Lower leg skin (tissue), 4 donors: ENCODE results near the gene VPS16. TPM values are rescaled to one million over a fixed set of nuclear protein-coding genes. Genes with fewer than 3 reads are reported as not detected.

Source experiments
- DNase-seq, 2 donors: peaks; one replicate each; pipeline ENCODE4 v3.0.0-alpha.2; 2019; ENCODE audit warnings: low spot score in 2 of 2
- H3K4me3 ChIP-seq: fragments of 200-600 bp; sonication (generic); 2 replicates; pipeline ENCODE4 v1.5.1; 2017; ENCODE audit warnings: mild to moderate bottlenecking, low read depth; ENCODE audit not compliant: poor library complexity, severe bottlenecking
- POLR2A ChIP-seq, 2 donors: fragments of 450-650 bp; IDR thresholded peaks; one replicate each; pipeline ENCODE4 v1.6.1; 2016 to 2017; ENCODE audit warnings: antibody characterized with exemption in 2 of 2, mild to moderate bottlenecking in 1 of 2, moderate library complexity in 1 of 2
- WGBS, 2 donors: methylation state at CpG; one replicate each; pipeline ENCODE4 v1.1.5; 2018; 5-methylcytosine and 5-hydroxymethylcytosine counted together
- intact Hi-C: fragments of 100-400 bp; cut with DNase I; formaldehyde crosslinking; loops from one replicate; pipeline ENCODE4 v1.15.0; 2023; ENCODE audit warnings: low total_unique reads
- total RNA-seq, 4 donors: library from RNA; depleted of rRNA; stranded (reverse); fragments of >200 nt; gene quantifications; one replicate each; pipeline ENCODE4 v1.1.0, GENCODE V29; 2016
- TF ChIP-seq, protein P1 (sequence below), 3 donors: fragments of 450-650 bp; IDR thresholded peaks; one replicate each; pipeline ENCODE4 v1.5.1; 2016; ENCODE audit warnings: antibody characterized with exemption in 3 of 3, mild to moderate bottlenecking in 3 of 3, moderate library complexity in 2 of 3

VPS16 gene
- total RNA-seq, 4 donors from 2014 or later: 34.9 to 39.2 (median 37.7) TPM

DNA sequence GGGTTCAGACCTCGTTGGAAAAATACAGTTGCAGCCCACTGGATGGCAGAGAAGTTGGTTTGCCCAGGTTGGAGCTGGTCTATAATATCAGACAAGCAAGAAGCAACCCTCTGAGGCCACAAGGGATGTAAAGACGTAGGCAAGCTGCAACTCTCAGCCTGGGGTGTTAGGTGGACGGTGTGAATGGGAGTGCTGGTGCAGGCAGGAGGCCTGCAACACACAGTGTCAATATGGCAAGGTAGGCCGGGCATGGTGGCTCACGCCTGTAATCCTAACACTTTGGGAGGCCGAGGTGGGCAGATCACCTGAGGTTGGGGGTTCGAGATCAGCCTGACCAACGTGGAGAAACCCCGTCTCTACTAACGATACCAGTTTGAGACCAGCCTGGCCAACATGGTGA lies 10.5 kb downstream of the VPS16 start:
- 88 to 93% methylated on average over 10 of the region's 10 CpGs for WGBS, 2 donors
- peak in 1 of 2 donors; percentile 29 for DNase-seq
- intact Hi-C loops: no loop called here

GRCh38 chr20:2858591-2858990 lies 18.0 kb downstream of the VPS16 start:
- no peak for DNase-seq
- no peak overlapping the region for H3K4me3 ChIP-seq
- intact Hi-C loops: no loop called here
- TF ChIP-seq, protein P1, sequence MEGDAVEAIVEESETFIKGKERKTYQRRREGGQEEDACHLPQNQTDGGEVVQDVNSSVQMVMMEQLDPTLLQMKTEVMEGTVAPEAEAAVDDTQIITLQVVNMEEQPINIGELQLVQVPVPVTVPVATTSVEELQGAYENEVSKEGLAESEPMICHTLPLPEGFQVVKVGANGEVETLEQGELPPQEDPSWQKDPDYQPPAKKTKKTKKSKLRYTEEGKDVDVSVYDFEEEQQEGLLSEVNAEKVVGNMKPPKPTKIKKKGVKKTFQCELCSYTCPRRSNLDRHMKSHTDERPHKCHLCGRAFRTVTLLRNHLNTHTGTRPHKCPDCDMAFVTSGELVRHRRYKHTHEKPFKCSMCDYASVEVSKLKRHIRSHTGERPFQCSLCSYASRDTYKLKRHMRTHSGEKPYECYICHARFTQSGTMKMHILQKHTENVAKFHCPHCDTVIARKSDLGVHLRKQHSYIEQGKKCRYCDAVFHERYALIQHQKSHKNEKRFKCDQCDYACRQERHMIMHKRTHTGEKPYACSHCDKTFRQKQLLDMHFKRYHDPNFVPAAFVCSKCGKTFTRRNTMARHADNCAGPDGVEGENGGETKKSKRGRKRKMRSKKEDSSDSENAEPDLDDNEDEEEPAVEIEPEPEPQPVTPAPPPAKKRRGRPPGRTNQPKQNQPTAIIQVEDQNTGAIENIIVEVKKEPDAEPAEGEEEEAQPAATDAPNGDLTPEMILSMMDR (IDR thresholded peaks at IDR 0.05): no peak
- no peak for TF ChIP-seq POLR2A (IDR thresholded peaks at IDR 0.05)
- WGBS, 2 donors: 75 to 76% methylated on average over 2 of the region's 2 CpGs

More for the DNA sequence above, 10.5 kb downstream of the VPS16 start:
- H3K4me3 ChIP-seq: no peak overlapping the region
- no peak for TF ChIP-seq POLR2A (IDR thresholded peaks at IDR 0.05)
- TF ChIP-seq, protein P1 (IDR thresholded peaks at IDR 0.05): no peak

DNA sequence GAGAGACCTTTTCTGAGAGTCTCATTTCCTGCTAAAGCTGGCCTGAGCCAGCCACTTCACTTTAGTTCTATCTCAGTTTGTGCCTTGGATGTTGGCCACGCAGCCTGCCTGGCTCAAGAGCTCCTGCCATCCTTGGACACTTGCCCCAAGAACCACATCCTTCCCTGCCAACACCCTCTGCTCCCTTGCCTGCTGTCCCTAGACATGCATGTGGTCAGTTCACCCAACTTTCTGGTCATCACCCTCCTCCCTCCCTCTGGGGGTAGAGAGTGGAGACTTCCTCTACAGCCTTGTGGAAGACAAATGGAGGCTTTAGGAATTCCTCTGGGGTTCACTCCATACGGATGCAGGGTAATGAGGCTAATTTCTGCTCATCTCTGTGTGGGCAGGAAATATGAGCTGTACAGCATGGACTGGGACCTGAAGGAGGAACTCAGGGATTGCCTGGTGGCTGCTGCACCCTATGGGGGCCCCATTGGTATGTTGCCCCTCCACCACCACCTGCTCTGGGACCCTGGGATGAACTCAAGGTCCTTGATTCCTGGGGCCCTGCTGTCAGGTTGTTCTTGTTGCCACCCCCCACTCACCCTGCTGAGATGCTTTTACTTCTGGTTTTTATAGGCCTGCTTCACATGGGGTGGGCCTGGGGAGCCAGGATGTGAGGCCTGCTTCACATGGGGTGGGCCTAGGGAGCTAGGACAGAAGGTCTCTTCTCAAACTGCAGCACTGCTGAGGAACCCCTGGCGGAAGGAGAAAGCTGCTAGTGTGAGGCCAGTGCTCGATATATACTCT lies 19.0 kb downstream of the VPS16 start:
- no peak for DNase-seq
- H3K4me3 ChIP-seq: no peak overlapping the region
- WGBS, 2 donors: 86 to 90% methylated on average over 4 of the region's 4 CpGs
- intact Hi-C loops: no loop called here
- no peak for TF ChIP-seq POLR2A (IDR thresholded peaks at IDR 0.05)
- TF ChIP-seq, protein P1 (IDR thresholded peaks at IDR 0.05): no peak

- TF ChIP-seq POLR2A (IDR thresholded peaks at IDR 0.05): no peak
- TF ChIP-seq, protein P1 (IDR thresholded peaks at IDR 0.05): no peak
- intact Hi-C loops: no loop called here
- WGBS, 2 donors: 94 to 97% methylated on average over 12 of the region's 12 CpGs
- H3K4me3 ChIP-seq: no peak overlapping the region
- DNase-seq: peak in 1 of 2 donors; percentile 52
Measured at GRCh38 chr20:2864626-2865025, 24.1 kb downstream of the VPS16 start.

DNA sequence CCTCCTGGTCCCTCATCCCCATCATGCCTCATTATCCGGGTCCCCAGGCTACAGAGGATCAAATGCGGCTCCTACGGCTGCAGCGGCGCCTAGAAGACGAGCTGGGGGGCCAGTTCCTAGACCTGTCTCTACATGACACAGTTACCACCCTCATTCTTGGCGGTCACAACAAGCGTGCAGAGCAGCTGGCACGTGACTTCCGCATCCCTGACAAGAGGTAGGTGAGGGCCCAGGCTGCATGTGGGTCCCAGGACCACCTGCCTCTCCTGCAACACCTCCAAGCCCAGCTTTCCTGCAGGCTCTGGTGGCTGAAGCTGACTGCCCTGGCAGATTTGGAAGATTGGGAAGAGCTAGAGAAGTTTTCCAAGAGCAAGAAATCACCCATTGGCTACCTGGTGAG lies 24.6 kb downstream of the VPS16 start:
- peak in 1 of 2 donors; percentile 62 for DNase-seq
- intact Hi-C loops: no loop called here
- TF ChIP-seq POLR2A (IDR thresholded peaks at IDR 0.05): no peak
- TF ChIP-seq, protein P1 (IDR thresholded peaks at IDR 0.05): no peak
- 95 to 96% methylated on average over 10 of the region's 10 CpGs for WGBS, 2 donors
- no peak overlapping the region for H3K4me3 ChIP-seq
